Loucy (cell line): ENCODE results near the gene WDR19.

Experiments used
- EZH2phosphoT487 ChIP-seq: fragments of 200-600 bp; IDR thresholded peaks from 2 replicates; pipeline ENCODE4 v1.6.1; 2018; ENCODE audit warnings: antibody characterized with exemption, mild to moderate bottlenecking, moderate library complexity, borderline replicate concordance
- TF ChIP-seq, protein P1 (sequence below): fragments of 200-600 bp; sonication (generic); conservative IDR thresholded peaks from 2 replicates; pipeline ENCODE4 v1.5.1; 2014; ENCODE audit warnings: mild to moderate bottlenecking, antibody characterized with exemption, low read length

DNA sequence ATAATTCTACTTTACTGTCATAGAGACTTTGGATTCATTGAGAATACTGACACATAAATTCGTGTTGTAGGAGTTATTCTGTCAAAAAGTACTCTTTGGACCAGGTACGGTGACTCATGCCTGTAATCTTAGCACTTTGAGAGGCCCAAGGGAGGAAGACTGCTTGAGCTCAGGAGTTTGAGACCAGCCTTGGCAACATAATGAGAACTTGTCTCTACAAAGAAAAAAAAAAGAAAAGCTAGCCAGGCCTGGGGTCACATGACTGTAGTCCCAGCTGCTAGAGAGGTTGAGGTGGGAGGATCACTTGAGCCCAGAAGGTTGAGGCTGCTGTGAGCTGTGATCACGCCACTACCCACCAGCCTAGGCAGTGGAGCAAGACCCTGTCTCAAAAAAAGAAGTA, 54.9 kb downstream of the WDR19 start:
- TF ChIP-seq, protein P1, sequence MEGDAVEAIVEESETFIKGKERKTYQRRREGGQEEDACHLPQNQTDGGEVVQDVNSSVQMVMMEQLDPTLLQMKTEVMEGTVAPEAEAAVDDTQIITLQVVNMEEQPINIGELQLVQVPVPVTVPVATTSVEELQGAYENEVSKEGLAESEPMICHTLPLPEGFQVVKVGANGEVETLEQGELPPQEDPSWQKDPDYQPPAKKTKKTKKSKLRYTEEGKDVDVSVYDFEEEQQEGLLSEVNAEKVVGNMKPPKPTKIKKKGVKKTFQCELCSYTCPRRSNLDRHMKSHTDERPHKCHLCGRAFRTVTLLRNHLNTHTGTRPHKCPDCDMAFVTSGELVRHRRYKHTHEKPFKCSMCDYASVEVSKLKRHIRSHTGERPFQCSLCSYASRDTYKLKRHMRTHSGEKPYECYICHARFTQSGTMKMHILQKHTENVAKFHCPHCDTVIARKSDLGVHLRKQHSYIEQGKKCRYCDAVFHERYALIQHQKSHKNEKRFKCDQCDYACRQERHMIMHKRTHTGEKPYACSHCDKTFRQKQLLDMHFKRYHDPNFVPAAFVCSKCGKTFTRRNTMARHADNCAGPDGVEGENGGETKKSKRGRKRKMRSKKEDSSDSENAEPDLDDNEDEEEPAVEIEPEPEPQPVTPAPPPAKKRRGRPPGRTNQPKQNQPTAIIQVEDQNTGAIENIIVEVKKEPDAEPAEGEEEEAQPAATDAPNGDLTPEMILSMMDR, result no peak
- no peak for TF ChIP-seq EZH2phosphoT487
